K562 (cell line): ENCODE data around the gene NUP214. TPM values are rescaled to one million over a fixed set of nuclear protein-coding genes. Genes with fewer than 3 reads are reported as not detected.

ENCODE experiments used
- FOXK2 ChIP-seq, 2 experiments: fragments of 450-650 bp; IDR thresholded peaks in 1 of 2; conservative IDR thresholded peaks in 1 of 2; 2 replicates each; pipeline ENCODE4 v1.6.1; 2016; ENCODE audit warnings: low read depth in 2 of 2, mild to moderate bottlenecking in 1 of 2
- POLR2H ChIP-seq: IDR thresholded peaks from 2 replicates; pipeline ENCODE4 v1.6.1; 2016; ENCODE audit warnings: missing genetic modification characterization, low read depth, mild to moderate bottlenecking, control low read depth, missing compliant biosample characterization, moderate library complexity
- RUNX1 ChIP-seq: sonication (generic); IDR thresholded peaks from 2 replicates; pipeline ENCODE4 v1.6.1; 2016; ENCODE audit warnings: antibody characterized with exemption, low read depth
- SAFB ChIP-seq: fragments of 200-400 bp; formaldehyde crosslinking; IDR thresholded peaks from 2 replicates; pipeline ENCODE4 v1.6.1; 2017; ENCODE audit warnings: low read depth, low read length, borderline replicate concordance
- STAT5B ChIP-seq: fragments of 250-450 bp; sonication (Bioruptor Pico); IDR thresholded peaks from 2 replicates; pipeline ENCODE4 v1.8.0; 2021; ENCODE audit warnings: mild to moderate bottlenecking, inconsistent platforms
- TAL1 ChIP-seq: fragments of 450-650 bp; IDR thresholded peaks from 2 replicates; pipeline ENCODE4 v1.6.1; 2016; ENCODE audit warnings: mild to moderate bottlenecking
- ZBTB7A ChIP-seq: IDR thresholded peaks from 2 replicates; pipeline ENCODE4 v1.6.1; 2011; ENCODE audit warnings: low read depth, mild to moderate bottlenecking, low read length, moderate library complexity, borderline replicate concordance; ENCODE audit not compliant: control insufficient read depth
- ZNF561 ChIP-seq: fragments of 450-650 bp; formaldehyde crosslinking; conservative IDR thresholded peaks from 2 replicates; pipeline ENCODE4 v1.4.0; 2020; ENCODE audit warnings: mild to moderate bottlenecking, moderate library complexity
- polyA plus RNA-seq, 8 experiments: library from polyadenylated mRNA; depleted of rRNA in 4 of 8; stranded (reverse) in 5 of 8; unstranded in 3 of 8; fragments of >200 nt; fragmentation: Nextera tagmentation in 2 of 8; fragmentation: Illumina TruSeq in 1 of 8; extraction: Ambion mirVana in 2 of 8; extraction: Trizol in 1 of 8; gene quantifications; 2 replicates each; pipeline versions ENCODE4 v1.2.1 to v1.2.3, GENCODE V29; 2011 to 2014; ENCODE audit warnings: inconsistent platforms in 1 of 8, missing spikeins in 1 of 8
- total RNA-seq, 7 experiments: library from RNA; depleted of rRNA in 6 of 7; stranded (reverse); fragments of >200 nt in 6 of 7; fragmentation: Illumina TruSeq in 2 of 7; extraction: Trizol in 2 of 7; gene quantifications; 2 replicates each; pipeline versions ENCODE4 v1.2.1 to v1.2.3, GENCODE V29; 2011 to 2021; ENCODE audit warnings: low replicate concordance in 1 of 7
- TF ChIP-seq, protein P1 (sequence below): sonication (generic); formaldehyde crosslinking; IDR thresholded peaks from 2 replicates; pipeline ENCODE4 v1.8.0; 2023; ENCODE audit warnings: missing genetic modification reagents, mild to moderate bottlenecking, borderline replicate concordance
- TF ChIP-seq, protein P2 (sequence below): sonication (generic); formaldehyde crosslinking; IDR thresholded peaks from 2 replicates; pipeline ENCODE4 v1.8.1; 2023; ENCODE audit warnings: mild to moderate bottlenecking, missing genetic modification reagents
- TF ChIP-seq, protein P3 (sequence below): fragments of 450-650 bp; IDR thresholded peaks from one replicate; pipeline ENCODE4 v1.6.1; 2018; ENCODE audit warnings: mild to moderate bottlenecking, moderate library complexity; ENCODE audit not compliant: partially characterized antibody
- TF ChIP-seq, protein P4 (sequence below): fragments of 450-650 bp; formaldehyde crosslinking; IDR thresholded peaks from 2 replicates; pipeline ENCODE4 v1.4.0; 2022; ENCODE audit warnings: missing genetic modification characterization

NUP214 gene
- total and polyA plus RNA-seq, 9 of the 15 experiments (the other 6 are each of a cell fraction or from before 2014, with no cell fraction given): 56.9 to 332 (median 97.1) TPM

DNA sequence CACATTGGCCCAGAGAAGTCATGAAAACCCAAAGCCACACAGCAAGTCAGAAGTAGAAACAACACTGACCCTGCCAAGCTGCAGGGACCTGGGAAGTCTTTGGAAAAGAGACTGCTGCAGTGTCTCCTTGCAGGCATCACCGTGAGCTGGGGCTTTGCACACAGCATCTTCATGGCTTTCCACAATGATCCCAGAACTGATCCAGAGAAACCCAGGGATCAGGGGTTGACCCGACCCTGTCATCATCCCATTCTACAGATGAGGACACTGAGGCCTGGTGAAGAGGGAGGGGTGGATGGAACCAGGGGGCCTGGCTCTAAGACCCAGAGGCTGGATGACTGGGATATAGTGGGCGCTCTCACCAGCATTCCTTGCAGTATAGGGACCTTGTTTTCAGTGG lies 155.3 kb downstream of the NUP214 start (continued):
- TF ChIP-seq, protein P1, sequence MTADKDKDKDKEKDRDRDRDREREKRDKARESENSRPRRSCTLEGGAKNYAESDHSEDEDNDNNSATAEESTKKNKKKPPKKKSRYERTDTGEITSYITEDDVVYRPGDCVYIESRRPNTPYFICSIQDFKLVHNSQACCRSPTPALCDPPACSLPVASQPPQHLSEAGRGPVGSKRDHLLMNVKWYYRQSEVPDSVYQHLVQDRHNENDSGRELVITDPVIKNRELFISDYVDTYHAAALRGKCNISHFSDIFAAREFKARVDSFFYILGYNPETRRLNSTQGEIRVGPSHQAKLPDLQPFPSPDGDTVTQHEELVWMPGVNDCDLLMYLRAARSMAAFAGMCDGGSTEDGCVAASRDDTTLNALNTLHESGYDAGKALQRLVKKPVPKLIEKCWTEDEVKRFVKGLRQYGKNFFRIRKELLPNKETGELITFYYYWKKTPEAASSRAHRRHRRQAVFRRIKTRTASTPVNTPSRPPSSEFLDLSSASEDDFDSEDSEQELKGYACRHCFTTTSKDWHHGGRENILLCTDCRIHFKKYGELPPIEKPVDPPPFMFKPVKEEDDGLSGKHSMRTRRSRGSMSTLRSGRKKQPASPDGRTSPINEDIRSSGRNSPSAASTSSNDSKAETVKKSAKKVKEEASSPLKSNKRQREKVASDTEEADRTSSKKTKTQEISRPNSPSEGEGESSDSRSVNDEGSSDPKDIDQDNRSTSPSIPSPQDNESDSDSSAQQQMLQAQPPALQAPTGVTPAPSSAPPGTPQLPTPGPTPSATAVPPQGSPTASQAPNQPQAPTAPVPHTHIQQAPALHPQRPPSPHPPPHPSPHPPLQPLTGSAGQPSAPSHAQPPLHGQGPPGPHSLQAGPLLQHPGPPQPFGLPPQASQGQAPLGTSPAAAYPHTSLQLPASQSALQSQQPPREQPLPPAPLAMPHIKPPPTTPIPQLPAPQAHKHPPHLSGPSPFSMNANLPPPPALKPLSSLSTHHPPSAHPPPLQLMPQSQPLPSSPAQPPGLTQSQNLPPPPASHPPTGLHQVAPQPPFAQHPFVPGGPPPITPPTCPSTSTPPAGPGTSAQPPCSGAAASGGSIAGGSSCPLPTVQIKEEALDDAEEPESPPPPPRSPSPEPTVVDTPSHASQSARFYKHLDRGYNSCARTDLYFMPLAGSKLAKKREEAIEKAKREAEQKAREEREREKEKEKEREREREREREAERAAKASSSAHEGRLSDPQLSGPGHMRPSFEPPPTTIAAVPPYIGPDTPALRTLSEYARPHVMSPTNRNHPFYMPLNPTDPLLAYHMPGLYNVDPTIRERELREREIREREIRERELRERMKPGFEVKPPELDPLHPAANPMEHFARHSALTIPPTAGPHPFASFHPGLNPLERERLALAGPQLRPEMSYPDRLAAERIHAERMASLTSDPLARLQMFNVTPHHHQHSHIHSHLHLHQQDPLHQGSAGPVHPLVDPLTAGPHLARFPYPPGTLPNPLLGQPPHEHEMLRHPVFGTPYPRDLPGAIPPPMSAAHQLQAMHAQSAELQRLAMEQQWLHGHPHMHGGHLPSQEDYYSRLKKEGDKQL: no peak
- TF ChIP-seq, protein P2, sequence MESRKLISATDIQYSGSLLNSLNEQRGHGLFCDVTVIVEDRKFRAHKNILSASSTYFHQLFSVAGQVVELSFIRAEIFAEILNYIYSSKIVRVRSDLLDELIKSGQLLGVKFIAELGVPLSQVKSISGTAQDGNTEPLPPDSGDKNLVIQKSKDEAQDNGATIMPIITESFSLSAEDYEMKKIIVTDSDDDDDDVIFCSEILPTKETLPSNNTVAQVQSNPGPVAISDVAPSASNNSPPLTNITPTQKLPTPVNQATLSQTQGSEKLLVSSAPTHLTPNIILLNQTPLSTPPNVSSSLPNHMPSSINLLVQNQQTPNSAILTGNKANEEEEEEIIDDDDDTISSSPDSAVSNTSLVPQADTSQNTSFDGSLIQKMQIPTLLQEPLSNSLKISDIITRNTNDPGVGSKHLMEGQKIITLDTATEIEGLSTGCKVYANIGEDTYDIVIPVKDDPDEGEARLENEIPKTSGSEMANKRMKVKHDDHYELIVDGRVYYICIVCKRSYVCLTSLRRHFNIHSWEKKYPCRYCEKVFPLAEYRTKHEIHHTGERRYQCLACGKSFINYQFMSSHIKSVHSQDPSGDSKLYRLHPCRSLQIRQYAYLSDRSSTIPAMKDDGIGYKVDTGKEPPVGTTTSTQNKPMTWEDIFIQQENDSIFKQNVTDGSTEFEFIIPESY: no peak
- TF ChIP-seq STAT5B (CRISPR knock-in tag): no peak
- TF ChIP-seq FOXK2 (conservative IDR thresholded peaks at IDR 0.05 in 1 of 2, IDR thresholded peaks at IDR 0.05 in 1 of 2; ENCODE audit: low read depth in 2 of 2): no peak
- no peak for TF ChIP-seq ZBTB7A
- TF ChIP-seq, protein P3, sequence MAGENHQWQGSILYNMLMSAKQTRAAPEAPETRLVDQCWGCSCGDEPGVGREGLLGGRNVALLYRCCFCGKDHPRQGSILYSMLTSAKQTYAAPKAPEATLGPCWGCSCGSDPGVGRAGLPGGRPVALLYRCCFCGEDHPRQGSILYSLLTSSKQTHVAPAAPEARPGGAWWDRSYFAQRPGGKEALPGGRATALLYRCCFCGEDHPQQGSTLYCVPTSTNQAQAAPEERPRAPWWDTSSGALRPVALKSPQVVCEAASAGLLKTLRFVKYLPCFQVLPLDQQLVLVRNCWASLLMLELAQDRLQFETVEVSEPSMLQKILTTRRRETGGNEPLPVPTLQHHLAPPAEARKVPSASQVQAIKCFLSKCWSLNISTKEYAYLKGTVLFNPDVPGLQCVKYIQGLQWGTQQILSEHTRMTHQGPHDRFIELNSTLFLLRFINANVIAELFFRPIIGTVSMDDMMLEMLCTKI: no peak
- TF ChIP-seq ZNF561 (CRISPR knock-in tag): no peak
- no peak for TF ChIP-seq SAFB
- no peak for TF ChIP-seq POLR2H (tag)
- TF ChIP-seq, protein P4, sequence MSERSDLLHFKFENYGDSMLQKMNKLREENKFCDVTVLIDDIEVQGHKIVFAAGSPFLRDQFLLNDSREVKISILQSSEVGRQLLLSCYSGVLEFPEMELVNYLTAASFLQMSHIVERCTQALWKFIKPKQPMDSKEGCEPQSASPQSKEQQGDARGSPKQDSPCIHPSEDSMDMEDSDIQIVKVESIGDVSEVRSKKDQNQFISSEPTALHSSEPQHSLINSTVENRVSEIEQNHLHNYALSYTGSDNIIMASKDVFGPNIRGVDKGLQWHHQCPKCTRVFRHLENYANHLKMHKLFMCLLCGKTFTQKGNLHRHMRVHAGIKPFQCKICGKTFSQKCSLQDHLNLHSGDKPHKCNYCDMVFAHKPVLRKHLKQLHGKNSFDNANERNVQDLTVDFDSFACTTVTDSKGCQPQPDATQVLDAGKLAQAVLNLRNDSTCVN: no peak
- no peak for TF ChIP-seq TAL1
- TF ChIP-seq RUNX1: no peak
- TF ChIP-seq, all 486 proteins: peak for 0
